Ramos (cell line): ENCODE measurements around the gene UQCC2.

ENCODE experiments used
- in situ Hi-C: fragments of 300-500 bp; cut with MboI; formaldehyde crosslinking; loops from one replicate; pipeline ENCODE4 v1.14.3; 2022; ENCODE audit warnings: low sequenced_read_pairs; ENCODE audit not compliant: unreplicated experiment

The UQCC2 gene

DNA sequence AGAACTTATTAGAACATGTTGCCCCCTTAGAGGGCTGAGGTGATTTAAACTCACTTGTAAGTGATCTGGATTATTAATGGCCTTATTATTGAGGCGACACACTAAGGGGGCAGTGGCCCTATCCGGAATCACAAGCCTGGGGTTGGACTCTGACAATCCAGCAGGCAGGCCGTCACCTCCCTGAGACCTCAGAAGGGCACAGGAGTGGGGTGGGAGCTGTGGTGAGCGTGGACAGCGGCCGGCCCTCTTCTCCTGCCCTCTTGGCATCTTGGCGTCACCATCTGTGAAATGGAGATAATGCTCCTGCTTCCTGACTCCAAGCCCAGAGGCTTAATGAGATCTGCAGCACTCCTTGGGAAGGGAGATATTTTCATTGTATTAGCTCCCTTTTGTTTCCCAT is 15.6 kb upstream of the UQCC2 start:
- in situ Hi-C loops, result no loop called here

DNA sequence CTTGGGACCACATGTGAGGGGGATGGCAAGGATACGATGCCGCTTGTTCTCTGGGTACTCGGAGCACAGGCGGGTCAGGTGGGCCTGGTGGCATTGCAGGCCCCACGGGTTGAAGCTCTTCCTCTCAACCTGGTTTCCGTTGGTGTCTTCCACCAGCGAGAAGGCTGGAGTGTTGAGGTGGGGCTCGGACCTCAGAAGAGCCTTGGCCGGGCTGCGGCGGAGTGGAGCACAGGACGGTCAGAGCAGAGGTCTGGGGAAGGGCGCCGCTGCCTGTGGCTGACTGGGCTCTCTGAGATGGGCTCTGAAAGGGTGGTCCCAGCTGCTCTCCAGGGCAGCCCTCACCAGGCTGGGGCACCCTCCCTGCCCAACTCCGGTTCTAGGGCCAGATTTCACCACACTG is 15.2 kb upstream of the UQCC2 start:
- in situ Hi-C loops, result no loop called here

DNA sequence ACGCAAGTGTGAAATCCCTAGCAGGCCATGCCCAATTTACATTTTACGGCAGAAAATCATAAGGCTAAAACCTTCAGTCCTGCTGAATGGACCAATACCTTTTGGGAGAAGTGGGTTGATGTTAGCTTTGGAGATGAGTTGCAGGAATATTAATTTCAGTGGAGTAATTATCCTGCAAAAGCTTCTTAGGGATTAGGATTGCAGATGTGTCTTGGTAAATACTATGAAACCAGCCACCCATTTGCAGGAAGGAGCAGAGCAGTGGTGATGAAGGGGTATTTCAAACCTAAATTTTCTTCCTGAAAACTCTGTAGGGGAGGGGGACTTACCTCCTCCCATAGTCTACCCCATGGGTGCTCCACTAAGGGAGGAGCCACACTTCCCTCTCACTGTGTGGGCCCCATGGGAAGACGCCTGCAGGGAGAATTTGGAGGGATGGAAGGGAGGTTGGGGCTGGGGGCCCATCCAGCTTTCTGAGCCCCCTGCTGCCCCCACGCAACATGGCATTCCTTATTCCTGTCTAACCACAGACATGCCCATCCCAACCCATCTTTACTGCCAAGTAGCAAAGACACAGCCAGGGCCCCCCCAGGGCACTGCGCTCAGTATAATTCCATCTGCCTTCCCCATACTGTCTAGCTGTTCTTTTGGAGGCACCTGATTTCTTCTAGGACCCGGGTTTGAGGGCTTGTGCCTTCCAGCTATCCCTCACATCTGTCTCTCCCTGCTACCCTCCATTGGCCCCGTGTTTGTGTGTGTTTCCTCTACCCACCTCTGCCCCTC is 14.6 kb upstream of the UQCC2 start:
- in situ Hi-C loops, result no loop called here

DNA sequence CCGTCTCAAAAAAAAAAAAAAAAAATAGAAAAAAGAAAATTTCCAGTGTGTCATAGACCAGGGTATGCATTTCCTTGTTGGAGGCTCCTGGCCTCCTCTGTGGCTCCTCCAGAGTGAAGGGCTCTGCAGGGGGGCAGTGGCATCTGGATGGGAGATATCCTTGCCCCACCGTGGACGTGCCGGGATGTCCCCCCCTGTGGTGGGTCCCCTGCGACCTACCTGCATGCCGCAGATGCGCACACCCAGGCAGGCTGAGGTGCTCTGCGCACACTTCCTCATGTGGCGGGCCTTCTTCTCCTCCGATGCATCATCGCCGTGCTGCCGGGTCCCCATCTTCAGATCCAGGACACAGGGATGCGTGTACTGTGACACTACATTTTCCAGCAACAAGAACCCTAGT is 13.7 kb upstream of the UQCC2 start:
- in situ Hi-C loops, result no loop called here

DNA sequence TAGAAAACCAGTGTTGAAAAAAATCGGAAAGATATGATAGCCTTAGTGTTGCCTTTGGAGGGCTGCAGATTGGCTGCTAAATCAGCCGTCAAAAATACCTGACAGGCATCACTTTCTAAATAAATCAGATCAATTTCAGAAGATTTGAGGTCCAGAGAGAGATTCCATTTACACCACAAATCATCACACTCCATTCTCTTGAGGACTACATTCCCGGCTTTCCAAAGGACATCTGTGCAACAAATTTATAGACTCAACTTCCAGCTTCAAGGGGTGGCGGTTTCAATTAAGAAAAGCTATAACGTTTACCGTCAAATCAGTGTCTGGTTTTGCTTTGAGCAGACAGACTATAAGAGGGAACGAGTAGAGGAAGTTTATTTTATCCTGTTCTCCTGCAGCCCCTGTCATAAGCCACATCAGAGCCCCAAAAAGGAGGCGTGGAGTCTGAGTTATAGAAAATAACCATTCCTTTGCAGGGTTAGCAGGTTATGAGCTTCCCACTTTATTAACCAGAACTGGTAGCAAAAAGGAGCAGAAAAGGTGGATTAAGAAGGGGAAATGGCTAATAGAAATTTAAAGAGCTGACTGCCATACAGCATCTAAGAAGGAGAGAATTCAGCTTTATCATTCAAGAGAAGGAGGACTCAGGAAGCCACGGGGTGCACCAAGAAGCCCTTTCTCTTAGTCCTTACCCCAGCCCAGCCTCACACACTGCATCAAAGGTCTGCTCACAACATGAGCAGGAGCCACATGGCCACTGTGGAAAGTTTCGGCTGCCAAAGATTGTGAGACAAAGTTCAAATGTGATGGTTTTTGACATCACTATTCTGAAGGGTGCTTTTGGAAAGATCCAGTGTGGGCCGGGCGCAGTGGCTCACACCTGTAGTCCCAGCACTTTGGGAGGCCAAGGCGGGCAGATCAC is 12.9 kb upstream of the UQCC2 start:
- in situ Hi-C loops, result no loop called here

DNA sequence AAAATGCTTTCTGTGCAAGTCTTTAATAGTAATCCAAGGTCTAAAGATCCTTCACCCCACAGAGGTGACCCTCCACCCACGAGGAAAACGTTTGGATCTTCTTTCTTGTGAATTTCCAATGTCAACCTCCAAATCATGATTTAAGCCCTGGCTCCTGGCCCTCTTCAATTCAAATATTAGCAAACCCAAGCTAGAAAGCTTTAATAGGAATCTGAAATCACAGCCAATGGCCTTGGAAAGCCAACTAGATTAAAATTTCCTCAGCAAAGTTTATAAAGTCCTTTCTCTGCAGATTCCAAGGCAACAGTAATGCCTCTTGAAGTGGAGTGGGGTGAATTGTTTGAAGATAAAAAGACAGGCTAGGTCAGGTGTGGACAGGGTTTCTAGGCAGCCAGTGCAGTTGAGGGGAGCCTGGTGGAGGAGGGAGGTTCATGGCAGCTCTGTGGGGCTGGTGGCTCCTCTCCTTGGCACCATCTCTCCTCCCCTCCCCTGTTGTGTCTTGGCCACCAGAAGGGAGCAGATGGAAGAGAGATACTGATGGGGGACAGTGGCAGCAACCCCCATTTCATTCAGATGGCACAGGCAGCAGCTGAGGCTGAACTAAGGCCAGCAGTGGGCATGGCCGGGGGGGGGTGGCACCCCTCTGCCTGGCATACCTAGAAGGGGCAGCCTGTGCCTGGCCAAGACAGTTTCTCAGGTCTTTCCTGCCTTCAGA is 12.0 kb upstream of the UQCC2 start:
- in situ Hi-C loops, result no loop called here

DNA sequence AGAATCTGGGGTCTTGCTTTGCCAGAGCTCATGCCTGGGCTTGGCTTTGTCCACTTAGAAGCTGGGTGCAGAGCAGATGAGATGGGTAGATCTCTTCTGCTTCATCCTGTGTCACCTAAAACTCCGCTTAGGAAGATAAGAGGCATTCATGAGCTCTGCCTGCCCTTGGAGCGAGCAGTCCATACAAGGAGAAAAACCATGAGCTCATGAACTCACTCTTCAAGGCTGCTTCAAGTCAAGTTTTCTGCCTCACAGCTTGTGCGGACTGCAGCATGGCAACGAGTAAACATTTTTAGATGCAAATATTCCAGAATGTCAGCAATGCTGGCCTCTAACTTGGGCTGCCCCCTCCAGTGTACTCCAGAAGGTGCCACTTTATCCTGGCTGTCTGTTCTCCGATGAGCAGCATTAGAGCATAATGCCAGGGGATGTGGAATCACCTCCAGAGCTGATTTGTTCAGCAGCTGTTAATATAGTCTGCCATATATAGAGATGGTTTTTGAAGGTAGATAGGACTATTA is 10.7 kb upstream of the UQCC2 start:
- in situ Hi-C loops, result no loop called here

DNA sequence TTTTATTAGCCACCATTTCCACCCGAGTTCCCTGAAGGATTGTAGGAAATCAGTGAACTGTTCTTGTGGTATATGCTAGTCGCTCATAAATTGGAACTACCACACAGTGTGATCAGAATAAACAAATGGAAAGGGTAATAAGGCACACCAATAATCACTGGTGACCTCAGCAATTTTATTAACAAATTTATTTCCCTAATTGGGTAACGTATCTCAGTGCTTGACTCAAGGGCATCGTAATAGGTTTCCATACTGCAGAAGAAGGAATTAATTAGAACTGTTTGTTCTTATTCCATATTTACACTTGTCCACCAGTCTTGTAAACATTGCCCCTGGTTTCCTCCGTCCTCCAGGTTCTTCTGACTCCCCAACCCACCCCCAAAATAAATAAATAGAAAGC is 10.0 kb upstream of the UQCC2 start:
- in situ Hi-C loops, result no loop called here

DNA sequence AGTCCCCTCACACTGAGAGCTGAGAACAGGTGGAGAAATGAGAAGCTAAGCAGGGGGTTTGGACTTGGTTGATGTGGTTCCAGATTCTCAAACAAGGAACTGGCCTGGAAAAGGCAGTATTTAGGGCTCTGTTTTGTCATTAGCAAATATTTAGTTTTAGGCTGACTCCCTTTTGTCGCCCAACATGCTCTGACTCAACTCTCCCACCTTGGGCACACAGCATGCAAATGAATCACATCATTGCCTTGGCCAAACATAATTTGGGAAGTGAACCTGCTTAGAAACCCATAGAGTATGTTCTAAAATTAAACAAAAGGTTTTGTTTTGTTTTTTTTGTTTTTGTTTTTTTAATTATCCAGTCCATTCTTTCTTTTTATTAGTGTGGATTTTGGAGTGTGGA is 9.5 kb upstream of the UQCC2 start:
- in situ Hi-C loops, result no loop called here

DNA sequence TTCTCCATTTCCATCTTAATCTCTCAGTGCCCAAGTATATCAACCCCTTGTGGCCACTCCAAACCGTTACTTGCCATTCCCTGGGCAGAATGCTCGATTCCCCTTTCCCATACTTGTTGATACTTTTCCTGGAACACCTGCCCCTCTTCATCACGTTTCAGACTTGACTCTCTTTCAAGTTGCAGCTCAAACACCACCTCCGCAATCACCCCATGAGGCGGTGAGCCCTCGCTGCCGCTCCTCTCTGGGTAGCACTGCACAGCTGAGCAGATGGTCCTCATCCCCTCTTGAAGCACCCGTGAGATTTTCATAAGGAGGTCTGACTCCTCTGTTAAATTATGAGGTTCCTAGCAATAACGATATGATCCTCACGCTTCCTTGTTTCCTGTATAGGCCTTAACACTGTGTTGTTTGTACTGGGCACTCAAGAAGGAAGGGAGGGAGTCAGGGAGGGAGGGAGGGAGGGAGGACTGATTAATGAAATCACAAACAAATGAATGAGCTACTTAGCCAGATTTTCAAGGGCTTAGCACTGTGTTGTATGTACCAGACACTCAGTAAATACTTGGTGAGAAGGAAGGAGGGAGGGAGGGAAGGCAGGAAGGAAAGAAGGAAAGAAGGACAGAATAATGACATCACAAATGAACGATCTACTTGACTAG is 8.0 kb upstream of the UQCC2 start:
- in situ Hi-C loops, result no loop called here

DNA sequence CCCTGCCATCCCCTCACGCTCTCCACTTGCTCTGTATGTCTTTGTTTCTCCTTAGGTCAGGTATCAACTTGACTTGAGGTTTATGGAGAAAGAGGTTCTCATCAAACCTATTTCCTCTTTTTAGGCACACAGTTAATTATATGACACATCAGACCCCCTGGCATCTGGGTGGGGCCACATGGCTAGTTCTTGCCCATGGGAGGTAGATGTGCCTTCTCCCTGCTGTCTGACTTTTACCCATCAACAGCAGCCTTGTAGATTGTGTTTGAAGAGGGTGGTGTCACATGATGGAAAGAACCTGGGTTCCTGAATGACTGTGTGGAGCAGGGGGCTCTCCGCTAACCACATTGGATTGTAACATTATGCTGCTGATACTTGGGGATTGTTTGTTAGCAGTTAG is 7.2 kb upstream of the UQCC2 start:
- in situ Hi-C loops, result no loop called here

DNA sequence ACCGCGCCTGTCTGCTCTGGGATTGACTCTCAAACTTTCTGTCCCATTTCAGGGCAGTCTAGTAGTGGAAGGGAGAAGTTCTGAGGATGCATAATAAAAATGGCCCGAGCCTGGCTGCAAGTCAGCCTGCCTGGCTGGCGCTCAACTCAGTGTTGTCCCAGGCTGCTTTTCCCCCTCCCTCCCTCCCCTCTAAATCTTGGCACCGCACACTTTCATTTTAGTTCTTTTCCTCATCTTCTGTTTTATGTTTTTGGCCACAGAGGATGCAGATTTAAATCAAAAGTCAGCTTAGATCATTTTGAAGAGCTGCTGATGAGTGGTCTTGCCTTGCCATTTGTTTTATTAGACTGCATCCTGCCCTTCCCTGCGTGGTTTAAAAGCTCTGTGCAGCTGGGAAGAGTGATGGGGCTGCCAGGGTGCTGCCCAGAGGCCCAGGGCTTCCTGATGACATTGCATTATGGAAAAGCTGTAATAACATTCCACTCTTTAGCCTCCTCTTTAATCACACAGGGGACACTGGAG is 6.5 kb upstream of the UQCC2 start:
- in situ Hi-C loops, result no loop called here

DNA sequence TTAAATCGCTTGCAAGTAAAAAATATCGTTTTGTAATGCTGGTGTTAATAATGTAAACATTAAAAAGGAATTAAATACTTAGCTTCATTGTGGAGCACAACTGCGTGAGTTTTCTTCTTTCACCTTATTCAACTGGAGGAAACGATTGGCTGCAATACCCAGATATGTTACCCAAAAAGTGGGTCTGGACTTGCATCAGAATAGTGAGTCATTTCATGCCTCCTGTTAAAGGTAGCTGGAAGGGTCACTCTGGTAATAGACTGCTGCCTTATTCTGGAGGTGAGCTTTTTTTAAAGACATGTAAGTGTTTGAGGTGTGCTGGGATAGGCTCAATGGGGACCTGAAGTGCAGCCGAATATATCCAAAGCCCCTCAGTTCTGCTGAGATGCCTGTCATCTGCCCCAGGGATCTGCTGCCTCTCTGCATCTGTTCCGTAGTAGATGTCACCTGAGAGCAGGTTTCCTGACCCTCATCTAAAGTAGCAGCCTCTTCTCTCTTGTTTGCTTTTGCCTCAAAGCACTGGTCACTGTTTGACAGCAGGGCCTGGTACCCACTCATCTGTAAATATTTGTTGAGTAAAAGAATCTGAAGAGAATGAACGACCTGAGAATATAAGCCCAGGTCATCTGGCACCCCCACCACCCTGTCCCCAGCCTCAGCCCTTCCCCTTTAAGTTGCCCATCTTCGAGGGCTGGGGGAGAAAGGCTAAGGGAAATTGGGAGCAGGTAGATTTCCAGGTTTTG is 5.6 kb upstream of the UQCC2 start:
- in situ Hi-C loops, result no loop called here

DNA sequence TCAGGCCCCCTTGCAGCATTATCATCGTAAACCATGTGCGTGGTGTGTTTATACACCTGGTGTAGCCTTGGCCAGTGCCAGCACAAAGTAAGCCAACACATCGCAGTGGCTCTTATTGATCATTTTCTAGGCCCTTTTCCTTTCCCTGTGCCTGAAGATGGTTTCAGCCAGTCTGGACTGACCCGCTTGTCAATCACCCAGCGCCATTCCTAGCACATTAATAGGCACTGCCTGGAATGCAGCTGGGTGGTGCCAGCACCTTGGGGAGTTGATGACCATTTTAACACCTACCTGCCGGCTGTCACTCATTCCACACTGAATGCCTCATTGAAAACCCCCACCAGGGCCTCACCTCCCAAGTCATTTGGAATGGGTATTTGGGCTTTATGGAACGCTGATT is 4.9 kb upstream of the UQCC2 start:
- in situ Hi-C loops, result no loop called here

DNA sequence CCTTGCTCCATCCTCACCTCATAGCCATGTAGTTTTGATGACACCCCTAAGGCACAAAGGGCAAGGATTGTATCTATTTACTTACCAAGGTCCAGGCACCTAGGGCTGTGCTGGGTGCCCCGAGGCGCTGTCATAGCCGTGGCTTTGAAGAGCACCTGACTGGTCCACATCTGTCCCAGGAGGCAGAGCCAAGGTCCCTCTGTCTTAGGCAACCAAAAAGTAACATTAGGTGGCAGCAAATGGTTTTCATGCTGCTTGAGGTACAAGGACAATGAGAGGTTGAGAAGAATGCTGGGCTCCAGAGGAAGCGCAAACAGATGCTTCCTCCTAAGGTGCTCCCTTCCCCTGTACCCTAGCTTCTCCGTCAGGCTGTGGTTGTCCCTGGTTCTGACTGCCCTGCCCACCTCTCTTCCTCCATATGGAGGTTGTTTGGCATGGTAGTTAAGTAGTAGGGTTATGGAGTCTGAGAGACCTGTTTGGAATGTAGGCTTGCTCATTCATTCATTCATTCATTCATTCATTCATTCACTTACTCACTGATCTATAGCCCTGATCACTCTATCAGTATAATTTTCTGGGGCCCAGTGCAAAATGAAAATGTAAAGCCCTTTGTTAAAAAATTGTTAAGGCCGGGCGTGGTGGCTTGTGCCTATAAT is 3.0 kb upstream of the UQCC2 start:
- in situ Hi-C loops, result no loop called here

DNA sequence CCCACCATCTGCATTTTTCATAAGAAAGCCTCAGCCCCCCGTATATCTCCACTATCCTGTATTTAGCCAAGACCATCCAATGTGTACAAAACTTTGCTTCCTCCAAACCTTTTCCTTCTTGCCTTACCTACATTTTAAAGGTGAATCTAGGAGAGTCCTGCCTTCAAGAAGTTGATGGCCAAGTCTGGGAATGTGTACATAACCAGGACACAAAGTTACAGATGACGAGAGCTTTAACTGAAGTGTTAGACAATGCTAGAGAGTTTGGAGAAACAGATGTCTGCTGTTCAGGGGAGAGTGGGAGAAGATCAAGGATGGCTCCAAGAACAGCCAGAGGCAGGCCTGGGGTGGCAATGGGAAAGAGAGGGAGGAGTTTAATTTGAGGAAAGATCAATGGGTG is 2.3 kb upstream of the UQCC2 start:
- in situ Hi-C loops, result no loop called here

DNA sequence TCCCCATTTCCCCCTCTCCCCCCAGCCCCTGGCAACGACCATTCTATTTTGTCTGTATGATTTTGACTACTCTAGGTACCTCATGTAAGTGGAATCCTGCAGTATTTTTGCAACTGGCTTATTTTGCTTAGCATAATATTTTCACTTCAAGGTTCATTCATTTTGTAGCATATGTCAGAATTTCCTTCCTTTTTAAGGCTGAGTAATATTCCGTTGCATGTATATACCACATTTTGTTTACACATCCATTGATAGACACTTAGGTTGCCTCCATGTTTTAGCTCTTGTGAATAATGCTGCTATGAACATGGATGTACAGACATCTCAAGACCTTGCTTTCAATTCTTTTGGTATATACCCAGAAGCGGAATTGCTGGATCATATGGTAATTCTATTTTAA is 1.4 kb upstream of the UQCC2 start:
- in situ Hi-C loops, result no loop called here

DNA sequence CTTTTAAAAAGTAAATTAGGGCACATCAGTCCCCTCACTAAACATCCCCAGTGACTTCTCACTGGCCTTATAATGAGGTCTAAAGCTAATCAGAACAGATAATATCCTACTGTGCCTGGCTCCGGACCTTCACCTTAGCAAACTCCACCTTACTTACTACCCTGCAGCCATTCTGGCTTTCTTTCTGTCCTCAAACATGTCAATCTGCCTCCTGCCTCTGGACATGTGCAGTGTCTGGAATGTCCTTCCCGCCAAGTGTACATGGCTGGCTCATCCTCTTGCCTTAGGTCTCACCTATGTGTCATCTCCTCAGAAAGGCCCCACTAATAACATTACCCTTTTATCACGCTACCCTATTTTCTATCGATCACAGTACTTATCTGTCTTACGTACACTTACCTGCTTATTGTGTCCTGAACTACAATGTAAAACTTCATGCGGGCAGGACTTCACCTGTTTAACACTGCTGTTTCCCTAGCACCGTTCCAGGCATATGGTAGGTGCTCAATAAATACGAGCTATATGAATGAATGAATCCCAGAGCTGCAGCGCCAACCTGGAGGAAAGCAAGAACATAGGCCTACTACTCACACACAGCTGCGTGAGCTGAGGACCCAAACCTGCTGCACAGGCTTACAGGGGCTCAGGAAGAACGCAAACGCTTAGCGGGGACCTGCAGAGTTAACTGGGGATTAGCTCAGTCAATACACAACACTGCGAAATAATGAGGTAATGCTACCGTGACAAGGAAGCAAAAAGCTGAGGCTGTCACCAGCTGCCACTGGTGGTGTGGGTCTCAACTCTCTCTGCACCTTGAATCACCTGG is 991 bp downstream of the UQCC2 start:
- in situ Hi-C loops, result no loop called here
